HG03354 (cell line): ENCODE data around the gene CHD3.

ENCODE experiments used
- ATAC-seq: cut with Tn5 transposase; IDR thresholded peaks from one replicate; pipeline ENCODE4 v1.9.1; 2021; ENCODE audit warnings: mild to moderate bottlenecking; ENCODE audit not compliant: unreplicated experiment, poor library complexity, severe bottlenecking

CHD3 gene

GRCh38 chr17:7955414-7956227 is 67.0 kb downstream of the CHD3 start:
- no peak for ATAC-seq

- no peak for ATAC-seq
Measured at GRCh38 chr17:7956228-7956965, 67.8 kb downstream of the CHD3 start.

- no peak for ATAC-seq
Measured at GRCh38 chr17:7959503-7960253, 71.1 kb downstream of the CHD3 start.

GRCh38 chr17:7961421-7961820 is 72.8 kb downstream of the CHD3 start:
- no peak for ATAC-seq
